NCI-H82 treated with DMSO at 0.1 percent for 48 hours (cell line): ENCODE results near the gene CHST13.

Experiments
- DNase-seq: peaks from one replicate; lab custom pipeline; 2025; ENCODE audit not compliant: unreplicated experiment; lab: John Stamatoyannopoulos, UW

The CHST13 gene

DNA sequence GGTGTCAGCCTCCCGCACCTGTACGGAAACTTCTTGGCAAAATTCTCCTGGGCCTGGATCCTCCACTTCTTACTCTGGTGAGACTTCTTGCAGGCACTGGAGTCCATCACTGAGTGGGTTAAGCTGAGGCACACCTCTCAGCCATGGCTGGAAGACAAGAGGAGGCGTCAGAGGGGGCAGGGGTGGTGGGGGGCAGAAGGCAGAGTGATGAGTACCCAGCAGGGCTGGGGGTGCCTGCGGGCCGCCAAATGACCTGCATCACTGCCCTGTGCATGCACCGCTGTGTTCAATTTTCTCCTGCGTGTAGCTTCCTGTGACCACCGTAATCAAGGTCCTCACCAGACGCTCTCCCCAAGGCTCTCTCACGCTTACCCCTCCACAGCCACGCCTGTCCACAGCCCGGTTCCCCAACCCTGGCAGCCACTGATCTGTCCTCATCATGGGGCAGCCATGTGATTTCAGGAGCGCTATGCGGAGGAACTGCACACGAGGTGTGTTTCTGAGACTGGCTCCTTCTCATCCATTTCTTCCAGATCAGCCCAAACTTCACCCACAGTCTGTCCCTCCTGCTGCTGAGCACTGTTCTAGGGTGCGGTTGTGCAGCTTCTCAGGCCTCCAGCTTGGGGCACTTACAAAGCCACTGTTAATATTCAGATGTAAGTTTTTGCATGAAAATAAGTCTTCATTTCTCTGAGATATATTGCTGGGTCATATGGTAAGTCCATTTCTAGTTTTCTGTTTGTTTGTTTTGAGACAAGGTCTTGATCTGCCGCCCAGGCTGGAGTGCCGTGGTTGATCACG, 29.5 kb downstream of the CHST13 start:
- DNase-seq = no peak

DNA sequence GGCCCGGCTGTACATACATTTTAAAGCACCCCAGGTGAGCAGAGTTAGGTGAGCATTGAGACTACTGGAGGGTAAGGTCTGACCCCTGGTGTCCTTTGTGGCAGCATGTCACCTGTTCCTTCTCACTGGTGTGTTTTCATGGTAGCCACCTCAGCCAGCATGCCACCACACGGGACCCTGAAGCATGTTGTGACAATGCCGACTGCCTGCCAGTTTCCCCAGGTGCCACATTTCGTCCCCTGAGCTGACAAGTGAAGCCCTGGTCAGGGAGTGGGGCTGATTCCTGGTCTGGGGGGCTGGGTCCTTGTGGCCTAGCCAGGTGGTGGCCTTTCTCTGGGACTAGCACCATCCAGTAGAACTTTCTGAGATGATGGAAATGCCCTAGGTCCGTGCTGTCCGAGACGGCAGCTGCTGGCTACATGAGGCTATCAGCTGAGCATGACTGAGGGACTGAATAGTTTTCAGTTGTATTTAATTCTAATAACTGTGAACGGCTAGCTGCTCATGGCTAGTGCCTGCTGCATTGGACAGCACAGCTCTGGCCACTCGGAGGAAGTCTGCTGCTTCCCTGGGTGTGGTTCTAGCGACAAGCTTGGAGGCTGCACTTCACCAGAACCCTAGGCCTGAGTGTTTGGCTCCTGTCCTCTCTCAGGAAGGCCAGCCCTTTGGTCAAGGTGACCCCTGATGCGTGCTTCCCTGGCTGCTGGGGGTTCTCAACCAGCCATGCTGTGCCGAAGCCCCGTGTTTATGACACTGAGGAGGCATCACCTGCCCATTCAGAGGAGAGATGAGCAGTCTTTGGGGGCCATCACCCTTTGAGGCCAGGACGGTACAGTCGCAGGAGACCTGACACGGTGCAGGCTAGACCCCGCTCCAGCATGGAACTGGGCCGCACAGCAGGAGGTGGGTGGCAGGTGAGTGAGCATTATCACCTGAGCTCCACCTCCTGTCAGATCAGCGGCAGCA, 30.9 kb downstream of the CHST13 start:
- no peak for DNase-seq

DNA sequence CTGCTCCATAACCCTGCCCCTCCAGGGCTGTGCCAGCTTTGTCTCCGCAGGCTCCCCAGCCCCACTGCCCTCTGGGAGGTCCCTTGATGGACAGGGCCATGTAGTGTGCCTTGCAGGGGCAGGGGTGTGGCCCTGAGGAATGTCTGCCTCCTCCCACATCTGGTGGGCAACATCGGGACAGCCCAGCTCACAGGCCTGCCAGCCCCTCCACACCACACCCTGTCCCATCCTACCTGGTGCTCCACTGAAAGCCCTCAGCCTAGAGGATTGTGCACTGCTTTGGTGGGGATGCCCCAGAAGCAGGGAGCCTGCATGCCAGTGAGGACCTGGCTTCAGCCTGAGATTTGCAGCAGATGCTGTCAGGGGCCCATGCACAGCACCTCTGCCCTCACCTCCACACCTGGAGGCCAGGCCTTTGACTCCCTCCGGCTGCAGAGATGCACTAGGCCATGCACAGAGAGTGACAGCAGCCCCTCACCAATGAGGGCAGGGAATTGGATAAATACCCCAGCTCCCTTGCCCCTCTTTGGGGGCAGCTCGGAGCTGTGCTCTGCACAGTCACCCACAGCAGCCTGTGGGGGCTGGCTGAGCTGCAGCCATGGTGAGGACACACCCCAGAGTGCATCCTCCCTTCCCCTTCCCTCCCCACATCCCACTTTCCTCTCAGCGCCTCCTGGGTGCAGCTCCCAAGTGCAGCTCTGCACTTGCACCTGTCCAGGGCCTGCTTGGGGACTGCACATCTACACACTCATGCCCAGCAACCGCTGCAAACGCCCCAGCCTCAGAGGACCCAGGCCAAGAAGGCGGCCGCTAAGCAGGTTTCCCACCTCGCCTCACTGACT, 32.1 kb downstream of the CHST13 start:
- DNase-seq = no peak

DNA sequence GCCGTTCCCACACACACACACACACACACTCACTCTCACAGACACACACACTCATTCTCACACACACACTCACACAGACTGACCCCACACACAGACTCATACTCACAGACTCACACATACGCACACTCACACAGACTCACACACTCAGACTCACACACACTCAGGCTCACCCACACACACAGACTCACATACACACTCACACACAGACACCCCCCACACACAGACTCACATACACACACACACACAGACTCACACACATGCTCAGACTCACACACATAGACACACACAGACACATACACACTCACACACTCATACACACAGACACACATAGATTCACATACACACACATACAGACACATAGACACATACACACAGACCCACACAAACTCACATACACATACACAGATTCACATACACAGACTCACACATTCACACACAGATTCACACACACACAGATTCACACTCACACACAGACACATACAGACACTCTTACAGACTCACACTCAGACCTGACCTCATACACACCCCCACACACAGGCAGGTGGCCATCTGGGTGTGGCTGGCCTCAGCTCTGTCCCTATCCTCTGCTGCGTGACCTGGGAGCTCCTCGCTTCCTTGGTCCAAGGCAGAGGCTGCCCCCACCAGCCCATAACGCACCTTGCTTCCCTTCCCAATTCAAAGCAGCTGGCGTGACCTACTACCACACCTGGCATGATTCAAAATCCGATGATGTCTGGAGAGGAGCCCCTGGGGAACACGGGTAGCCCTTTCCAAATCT, 32.9 kb downstream of the CHST13 start:
- no peak for DNase-seq

DNA sequence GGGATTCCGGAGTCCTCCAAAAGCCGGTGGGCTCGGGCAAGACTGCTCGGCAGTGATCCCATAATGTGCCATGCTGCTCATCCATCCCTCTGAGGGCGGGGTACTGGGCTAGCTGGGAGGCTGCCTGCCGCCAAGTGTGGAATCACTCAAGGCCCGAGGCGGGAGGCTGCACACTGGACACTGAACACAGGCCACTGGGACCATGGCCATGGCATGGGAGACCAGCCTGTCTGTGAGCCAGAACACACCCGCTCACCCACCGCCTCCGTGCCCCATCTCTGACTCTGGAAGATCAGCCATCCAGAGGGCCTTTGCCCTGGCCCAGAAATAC, 33.4 kb downstream of the CHST13 start:
- DNase-seq = no peak

DNA sequence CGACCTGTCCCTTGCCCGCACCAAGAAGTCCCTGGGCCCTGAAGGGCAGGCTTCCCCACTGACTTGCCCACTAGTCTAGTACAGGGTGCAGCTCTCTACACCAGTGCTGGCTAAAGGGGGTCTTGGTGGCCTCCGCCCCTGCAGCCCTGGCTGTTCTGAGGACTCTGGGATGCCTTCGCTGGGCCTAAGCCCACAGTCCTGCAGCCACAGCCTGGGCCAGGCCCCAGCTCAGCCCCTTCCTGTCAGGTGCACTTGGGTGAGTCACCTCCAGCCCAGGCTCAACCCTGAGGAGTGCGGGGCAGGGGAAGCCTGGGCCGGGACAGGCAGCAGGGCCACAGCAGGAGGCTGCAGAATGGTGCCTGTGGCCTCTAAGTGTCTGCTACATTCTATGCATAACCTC, 33.8 kb downstream of the CHST13 start:
- no peak for DNase-seq

DNA sequence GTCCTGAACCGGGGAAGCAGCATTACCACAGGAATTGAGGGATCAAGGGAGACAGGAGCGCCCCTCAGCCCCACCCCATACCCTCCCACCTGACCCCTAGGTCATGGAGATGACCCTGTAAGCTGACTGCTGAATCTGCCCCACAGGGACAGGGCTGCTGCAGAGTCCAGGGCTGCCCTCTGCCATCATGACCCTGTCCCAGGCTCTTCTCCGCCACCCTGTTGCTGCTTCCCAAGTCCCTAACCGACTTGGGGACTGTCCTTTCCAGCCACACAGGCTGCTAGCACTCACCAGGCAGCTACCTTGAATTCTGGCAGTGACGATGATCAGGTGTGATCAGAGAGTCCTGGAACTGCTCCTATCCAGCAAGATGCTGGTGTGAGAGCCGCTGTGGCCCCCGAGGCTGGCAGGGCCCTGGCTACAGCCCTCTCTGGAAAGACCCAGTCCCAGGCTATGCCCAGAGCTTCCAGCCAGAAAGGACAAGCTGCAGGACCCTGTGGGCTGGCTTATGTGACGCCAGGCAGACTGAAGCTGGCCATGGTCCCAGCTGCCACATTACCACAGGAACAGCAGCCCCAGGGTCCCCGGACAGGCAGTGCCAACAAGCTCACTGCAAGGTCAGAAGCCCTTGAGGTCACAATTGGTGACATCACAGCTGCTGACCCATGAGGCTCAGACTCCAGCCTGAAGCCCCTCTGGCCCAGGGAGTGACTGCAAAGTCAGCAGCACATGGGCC, 34.5 kb downstream of the CHST13 start, which contains the start of gene C3orf22:
Gene C3orf22, minus strand, starts transcription at position 597 of the 736 bp plus-strand sequence. CDS start 5,542 bp downstream, outside the sequence.
- no peak for DNase-seq

DNA sequence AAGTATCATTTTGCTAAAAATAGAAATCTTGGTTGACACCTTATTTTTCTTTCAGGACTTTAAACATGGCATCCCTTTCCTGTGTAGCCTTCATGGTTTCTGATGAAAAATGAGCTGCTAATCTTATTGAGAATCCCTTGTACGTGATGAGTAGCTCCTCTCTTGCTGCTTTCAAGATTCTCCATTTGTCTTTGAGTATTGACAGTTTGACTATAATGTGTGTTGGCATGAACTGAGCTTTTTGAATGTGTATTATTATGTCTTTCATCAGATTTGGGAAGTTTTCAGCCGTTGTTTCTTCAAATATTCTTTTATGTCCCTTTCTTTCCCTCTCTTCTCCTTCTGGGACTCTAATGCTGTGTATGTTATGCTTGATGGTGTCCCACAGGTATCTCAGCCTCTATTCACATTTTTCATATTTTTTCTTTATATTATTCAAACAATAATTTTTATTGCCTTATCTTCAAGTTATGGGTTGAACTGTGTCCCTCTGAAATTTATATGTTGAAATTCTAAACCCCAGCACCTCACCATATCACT, 38.9 kb downstream of the CHST13 start:
- no peak for DNase-seq

DNA sequence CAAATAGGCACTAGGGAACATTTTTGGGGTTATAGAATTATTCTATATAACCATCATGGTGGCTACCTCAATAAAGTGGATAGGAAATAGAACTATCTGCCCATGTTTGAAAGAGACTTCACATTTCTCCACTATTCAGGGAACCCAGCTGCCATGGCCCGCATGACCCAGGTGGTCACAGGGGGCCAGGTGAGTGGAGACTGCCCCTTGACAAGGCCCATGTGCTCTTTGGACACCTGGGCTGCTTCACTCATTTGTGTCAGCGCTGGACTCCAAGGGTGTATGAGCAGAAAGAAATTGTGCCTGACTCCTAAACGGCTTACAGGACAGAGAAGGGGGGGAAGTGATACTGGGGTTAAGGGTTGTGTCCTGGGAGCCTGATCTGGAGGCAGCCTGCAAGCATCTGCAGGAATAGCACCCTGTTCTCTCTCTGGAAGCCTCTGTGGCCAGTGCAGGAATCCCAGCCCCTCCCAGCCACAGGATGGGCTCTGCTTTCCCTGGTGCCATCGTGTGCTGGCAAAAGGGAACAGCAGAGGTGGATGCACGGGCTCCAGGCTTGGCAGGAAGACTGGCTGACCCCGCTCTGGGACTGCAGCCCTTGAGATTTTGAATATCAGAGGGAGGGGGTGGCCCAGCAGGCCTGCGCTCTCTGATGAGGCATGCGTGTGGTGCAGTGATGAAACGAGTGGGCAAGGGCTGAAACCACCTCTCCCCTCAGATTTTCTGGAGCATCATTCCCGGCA, 43.9 kb downstream of the CHST13 start:
- DNase-seq = no peak

DNA sequence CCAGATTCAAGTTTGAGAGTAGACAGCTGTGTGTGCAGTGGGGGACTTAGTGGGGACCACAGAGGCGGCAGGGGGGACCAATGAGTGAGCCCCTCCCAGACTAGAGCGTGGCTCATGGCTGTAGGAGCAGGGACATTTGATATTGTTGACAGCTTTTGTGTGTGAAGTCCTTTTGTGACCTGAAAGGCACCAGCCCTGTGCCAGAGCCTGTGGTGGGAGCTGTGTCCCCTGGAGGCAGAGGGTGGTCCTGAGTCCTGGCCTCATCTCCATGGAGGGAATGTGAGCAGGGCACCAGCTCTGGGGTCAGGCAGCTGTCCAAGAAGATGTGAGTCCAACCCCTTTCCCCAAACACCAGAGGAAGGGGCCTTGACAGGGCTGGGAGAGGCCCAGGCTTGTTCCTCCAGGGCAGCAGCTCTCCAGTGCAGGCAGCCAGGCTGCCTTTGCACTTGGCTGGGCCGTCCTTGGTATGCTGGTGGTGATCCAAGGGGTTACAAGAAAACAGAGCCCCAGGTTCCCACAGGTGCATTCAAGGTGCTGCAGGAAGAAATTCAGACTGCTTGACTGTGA, 44.9 kb downstream of the CHST13 start:
- DNase-seq = no peak

DNA sequence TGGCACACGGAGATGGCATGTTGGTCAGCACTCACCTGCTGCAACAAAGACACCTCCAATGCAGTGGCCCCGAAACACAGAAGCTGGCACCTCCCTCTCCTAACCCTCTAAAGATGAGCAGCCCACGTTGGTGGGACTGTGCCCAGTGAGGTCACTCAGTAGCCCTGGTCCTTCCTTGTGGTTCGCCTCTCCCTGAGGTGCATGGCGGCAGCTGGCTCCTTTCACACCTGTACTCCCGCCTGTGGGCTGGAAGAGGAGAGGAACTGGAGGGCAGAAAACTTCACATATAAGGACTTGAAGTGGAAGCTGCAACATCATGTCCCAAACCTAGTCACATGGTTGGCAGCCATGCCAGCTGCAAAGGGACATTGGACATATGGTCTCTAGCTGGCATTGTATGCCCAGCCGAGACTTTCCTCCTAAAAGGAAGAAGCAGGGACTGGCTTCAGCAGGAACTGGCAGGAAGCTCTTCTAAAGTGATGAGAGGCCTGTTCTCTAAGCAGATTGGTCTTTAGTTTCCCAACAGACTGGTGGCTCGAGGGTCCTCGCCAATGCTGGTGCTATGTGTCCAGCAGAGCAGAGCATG, 45.5 kb downstream of the CHST13 start:
- no peak for DNase-seq

DNA sequence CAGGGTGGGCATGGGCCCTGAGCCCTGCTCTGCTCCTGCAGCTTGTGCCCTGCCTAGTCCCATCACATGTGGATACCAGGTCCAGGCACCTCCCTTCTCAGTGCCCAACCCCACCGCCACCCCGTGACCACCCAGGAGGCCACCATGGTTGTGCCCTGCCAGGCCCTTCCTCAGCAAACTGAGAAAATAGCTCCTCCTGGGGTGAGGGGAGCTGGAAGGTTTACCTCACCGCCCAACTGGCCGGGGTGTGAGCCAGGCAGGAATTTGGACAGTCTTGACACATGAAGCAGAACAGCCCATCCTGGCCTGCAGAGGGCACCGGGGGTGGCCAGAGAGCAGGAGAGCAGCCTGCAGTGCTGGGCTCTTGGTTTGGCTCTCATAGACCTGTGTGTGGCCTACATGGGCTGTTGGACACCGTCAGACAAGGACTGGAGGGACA, 46.2 kb downstream of the CHST13 start:
- DNase-seq = no peak

DNA sequence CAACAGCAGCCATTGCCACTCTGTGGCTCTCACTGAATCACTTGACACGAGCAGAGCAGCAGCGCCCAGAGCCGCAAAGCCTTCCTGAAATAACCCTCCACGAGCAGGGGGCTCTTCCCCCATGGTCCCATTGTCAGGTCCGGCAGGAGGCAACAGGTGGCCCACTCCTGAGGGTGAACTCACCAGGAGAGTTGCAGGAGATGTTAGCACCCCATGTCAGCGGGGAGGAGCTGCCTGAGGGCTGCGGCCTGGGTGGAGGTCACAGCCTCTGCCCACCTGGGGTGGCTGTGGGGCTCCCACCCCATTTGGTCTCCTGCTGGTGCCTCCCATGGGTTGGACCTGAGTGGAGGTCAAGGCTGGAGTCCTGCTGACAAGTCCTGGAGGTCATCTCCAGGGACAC, 47.1 kb downstream of the CHST13 start:
- no peak for DNase-seq

DNA sequence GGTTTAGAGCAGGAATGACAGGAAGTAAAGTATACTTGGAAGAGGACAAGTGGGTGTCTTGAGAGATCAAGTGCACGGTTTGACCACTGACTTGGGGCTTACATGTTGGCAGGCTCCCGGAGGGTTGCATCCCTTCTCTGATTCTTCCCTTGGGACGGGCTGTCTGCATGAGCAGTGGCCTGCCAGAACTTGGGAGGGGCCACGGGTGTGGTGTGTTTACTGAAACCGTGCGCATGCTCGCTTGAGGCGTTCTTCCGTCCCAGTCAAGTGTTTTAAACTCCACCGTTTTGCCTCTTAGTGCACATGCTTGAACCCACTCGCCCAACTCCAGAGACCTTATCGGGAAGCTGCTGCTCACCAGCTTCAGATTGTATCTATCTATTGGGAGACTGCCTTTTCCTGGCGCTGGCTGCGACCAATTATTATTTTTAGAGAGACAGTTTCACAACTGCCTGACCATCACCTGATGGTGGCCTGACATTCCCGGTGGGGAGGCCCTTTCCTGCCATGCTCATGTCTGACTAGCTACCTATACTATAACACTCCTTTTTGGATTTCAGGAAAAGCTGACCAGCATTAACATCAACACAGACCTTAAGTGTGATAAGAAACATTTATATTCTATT, 49.6 kb downstream of the CHST13 start:
- DNase-seq = no peak

DNA sequence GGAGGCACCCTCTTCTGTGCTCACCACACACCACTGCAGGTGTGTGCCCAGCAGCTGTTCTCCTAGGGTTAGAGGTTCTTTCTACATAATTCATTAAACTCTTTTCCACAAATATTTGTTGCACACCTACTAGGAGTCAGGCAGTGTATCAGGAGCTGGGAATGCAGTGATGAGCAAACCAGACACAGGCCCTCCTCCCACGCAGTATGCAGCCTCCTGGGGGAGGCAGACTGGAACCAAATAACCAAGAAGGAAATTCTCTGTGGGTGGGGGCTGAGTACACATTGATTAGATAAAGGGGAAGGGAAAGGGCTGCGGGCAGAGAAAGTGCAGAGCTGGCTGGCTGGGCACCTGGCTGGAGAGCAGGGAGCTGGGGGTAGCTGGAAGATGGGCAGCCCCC, 53.3 kb downstream of the CHST13 start:
- no peak for DNase-seq

DNA sequence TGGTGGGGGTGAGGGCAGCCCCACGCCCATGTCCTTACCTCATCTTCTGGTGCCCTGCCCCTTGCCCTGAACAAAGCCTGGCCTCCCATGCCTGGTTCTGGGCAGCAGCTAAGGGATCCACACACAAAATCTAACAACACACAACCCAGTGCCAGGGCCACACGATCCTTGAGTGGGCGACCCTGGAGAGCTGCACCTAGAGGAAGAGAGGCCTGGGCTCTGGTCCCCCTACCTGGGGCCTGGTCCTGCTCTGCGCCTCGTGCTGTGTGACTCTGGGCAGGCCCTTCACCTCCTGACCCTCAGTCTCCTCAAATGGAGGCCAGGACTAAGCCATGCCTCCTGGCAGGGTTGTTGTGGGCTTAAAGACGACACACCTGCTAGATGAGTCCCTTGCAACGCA, 54.7 kb downstream of the CHST13 start:
- no peak for DNase-seq

DNA sequence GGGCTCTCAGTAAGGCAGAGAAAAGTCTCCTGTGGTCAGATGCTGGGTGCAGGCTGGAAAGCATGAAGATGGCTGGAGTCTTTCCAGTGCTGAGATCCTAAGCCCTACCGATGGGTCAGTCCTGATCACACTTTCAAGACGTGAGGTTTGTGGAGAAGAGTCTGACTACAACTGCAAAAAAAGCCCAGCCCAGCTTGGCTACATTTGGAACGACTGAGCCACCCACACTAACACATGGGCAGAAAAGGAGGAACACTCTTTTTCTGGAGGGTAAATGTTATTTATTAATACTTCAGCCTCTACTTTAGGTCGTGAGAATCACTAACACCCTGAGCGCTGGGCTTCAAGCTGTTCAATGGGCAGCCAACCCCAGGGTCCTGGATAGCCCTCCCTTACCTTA, 56.8 kb downstream of the CHST13 start:
- no peak for DNase-seq

DNA sequence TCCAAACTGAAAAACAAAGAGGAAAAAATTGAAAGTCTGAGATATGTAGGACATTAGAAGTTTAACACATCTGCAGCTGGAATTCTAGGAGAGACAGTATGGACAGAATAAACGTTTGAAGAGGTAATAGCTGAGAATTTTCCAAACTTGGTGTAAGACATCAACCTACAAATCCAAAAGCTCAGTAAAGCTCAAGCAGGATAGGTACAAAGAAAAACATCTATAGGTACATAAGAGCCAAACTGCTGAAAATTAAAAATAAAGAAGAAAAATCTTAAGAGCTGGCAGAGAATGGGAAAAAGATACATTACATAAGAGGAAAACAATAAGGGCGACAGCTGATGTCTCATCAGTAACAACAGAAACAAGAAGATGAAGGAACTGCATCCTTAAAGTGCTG, 57.6 kb downstream of the CHST13 start:
- DNase-seq = no peak
